GM18517 (cell line): ENCODE data around the gene SMIM13.

ENCODE experiments used
- ATAC-seq: cut with Tn5 transposase; IDR thresholded peaks from one replicate; pipeline ENCODE4 v1.9.1; 2021; ENCODE audit warnings: mild to moderate bottlenecking, moderate library complexity; ENCODE audit not compliant: unreplicated experiment

The SMIM13 gene

GRCh38 chr6:11120271-11121005 lies 26.8 kb downstream of the SMIM13 start:
- ATAC-seq = no peak

GRCh38 chr6:11121851-11122250 lies 28.2 kb downstream of the SMIM13 start:
- ATAC-seq = no peak

GRCh38 chr6:11122380-11122779 lies 28.7 kb downstream of the SMIM13 start:
- ATAC-seq = no peak

- ATAC-seq = no peak
Measured at GRCh38 chr6:11123978-11124377, 30.3 kb downstream of the SMIM13 start.

- ATAC-seq = no peak
Measured at GRCh38 chr6:11126876-11127275, 33.2 kb downstream of the SMIM13 start.

- ATAC-seq = no peak
Measured at GRCh38 chr6:11128608-11129007, 35.0 kb downstream of the SMIM13 start.

GRCh38 chr6:11129908-11130565 lies 36.4 kb downstream of the SMIM13 start:
- ATAC-seq = peak; percentile 49

- no peak for ATAC-seq
Measured at GRCh38 chr6:11130605-11131004, 37.0 kb downstream of the SMIM13 start.

- no peak for ATAC-seq
Measured at GRCh38 chr6:11132194-11132888, 38.7 kb downstream of the SMIM13 start.

- no peak for ATAC-seq
Measured at GRCh38 chr6:11133281-11133680, 39.6 kb downstream of the SMIM13 start.

GRCh38 chr6:11136809-11137208 lies 43.2 kb downstream of the SMIM13 start:
- no peak for ATAC-seq

- no peak for ATAC-seq
Measured at GRCh38 chr6:11139051-11139960, 45.7 kb downstream of the SMIM13 start.

- ATAC-seq = no peak
Measured at GRCh38 chr6:11140056-11140455, 46.4 kb downstream of the SMIM13 start.

- ATAC-seq = no peak
Measured at GRCh38 chr6:11141295-11141694, 47.7 kb downstream of the SMIM13 start.

- no peak for ATAC-seq
Measured at GRCh38 chr6:11142296-11143027, 48.8 kb downstream of the SMIM13 start.

GRCh38 chr6:11143394-11144371 lies 50.0 kb downstream of the SMIM13 start:
- ATAC-seq = no peak

GRCh38 chr6:11144393-11144851 lies 50.8 kb downstream of the SMIM13 start:
- ATAC-seq = peak; percentile 83

- ATAC-seq = no peak
Measured at GRCh38 chr6:11146117-11146826, 52.6 kb downstream of the SMIM13 start.
